GM19239 (cell line): Measurements from ENCODE around the gene NHERF2.

Experiments
- DNase-seq: peaks from one replicate; pipeline ENCODE4 v3.0.0; 2011; ENCODE audit warnings: low spot score; ENCODE audit not compliant: insufficient read length
- FAIRE-seq: peaks from 2 replicates; lab custom pipeline; 2011; peaks lifted over from hg19 to GRCh38; lab: Jason Lieb, UNC

NHERF2 gene

DNA sequence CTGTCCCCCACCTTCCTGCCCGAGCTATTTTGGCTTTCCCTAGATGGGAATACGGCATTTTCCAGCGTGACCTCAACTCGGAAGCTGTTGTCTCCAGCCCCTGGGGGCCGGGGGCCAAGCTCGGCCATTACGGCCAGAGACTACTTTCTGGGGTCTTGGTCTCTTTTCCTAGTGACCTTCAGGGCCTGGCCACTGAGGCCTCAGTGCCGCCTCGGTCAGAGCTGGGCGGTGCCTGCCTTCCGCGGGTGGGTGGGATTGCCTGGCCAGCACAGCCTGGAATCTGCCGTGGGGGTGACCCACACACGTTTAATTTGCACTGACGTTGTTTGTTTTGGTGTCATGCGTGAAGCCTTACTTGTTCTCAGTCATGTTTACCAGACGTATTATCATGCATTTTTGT, 50.3 kb downstream of the NHERF2 start:
- no peak for FAIRE-seq
- DNase-seq, result no peak

DNA sequence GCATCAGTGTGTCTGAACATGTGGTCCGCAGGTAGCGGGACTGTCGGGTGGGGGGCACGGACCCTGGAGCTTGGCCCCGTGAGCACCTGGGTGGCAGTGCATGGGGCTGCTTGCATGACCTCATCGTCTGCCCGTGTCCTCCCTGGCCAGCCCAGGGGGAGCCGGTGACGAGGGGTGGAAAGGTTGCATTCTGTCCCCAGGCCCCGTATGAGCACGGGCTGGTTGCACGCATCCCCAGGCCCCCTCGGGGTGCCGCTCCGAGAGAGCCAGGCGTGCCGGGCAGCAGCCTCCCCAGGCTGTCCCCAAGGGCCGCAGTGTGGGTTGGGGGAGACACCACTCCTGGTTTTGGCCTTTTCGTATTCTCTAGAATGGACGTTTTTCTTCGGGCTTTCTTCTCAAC, 51.0 kb downstream of the NHERF2 start:
- DNase-seq (no peak), FAIRE-seq (no peak)

DNA sequence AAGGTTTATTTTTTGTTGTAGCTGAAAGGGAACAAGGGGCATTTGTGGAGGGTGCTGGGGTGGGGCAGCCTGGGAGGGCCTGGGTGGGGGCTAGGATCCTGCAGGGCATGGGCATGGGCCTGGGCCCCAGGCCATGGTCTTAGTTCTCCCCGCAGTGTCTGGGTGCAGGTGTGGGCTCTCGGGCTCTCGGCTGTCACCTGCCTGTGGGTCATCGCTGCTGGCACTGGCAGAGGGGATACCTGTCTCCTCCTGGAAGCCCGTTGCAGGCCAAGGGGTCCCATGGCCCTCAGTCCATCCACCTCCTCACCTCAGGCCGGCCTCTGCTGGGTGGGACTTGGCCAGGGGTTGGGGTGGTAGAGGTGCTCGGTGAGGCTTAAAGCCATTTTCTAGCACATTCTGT, 51.4 kb downstream of the NHERF2 start:
- no peak for DNase-seq
- no peak for FAIRE-seq

DNA sequence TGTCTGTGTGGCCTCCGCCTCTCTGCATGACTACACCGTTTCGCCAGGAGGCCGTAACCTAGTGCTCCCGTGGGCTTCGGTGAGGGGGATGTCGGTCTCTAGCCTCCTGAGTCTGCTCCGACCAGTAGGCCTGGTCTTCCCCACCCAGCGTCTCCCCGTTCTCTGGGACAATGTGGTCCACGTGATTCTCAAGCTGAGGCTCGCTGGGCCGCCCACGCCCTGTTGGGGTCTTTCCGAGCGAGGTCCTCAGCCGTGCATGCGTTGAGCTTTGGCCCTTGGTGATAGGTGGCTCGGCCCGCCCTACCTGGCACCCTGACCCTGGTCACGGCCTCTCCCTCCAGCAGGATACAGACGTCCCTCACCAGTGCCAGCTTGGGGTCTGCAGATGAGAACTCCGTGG, 52.0 kb downstream of the NHERF2 start:
- no peak for DNase-seq
- no peak for FAIRE-seq

DNA sequence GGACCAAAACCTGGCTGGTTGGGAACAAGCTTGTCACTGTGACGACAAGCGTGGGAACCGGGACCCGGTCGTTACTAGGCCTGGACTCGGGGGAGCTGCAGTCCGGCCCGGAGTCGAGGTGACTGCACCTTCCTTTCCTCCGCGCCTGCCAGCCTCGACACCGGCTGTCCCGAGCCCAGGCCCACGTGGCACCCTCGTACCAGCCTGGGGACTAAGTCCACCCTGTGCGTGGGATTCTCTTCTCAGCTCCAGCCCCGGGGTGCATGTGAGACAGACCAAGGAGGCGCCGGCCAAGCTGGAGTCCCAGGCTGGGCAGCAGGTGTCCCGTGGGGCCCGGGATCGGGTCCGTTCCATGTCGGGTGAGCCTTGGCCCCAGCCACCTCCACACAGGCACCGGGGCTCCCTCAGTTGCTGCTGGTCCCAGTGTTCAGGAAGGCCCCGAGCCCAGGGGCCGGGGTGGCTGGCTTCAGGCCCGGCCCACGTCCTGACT, 52.7 kb downstream of the NHERF2 start:
- DNase-seq, result no peak
- no peak for FAIRE-seq

DNA sequence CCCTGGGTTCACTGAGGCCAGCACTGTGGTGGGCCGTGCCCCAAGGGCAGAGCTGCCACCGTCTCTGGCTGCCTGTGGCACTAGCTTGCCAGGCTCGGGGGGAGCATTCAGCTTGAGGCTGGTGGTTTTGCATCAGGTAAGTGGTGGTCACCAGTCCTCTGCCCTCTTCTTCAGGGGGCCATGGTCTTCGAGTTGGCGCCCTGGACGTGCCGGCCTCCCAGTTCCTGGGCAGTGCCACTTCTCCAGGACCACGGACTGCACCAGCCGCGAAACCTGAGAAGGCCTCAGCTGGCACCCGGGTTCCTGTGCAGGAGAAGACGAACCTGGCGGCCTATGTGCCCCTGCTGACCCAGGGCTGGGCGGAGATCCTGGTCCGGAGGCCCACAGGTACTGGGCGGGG, 53.3 kb downstream of the NHERF2 start:
- DNase-seq (no peak), FAIRE-seq (no peak)

DNA sequence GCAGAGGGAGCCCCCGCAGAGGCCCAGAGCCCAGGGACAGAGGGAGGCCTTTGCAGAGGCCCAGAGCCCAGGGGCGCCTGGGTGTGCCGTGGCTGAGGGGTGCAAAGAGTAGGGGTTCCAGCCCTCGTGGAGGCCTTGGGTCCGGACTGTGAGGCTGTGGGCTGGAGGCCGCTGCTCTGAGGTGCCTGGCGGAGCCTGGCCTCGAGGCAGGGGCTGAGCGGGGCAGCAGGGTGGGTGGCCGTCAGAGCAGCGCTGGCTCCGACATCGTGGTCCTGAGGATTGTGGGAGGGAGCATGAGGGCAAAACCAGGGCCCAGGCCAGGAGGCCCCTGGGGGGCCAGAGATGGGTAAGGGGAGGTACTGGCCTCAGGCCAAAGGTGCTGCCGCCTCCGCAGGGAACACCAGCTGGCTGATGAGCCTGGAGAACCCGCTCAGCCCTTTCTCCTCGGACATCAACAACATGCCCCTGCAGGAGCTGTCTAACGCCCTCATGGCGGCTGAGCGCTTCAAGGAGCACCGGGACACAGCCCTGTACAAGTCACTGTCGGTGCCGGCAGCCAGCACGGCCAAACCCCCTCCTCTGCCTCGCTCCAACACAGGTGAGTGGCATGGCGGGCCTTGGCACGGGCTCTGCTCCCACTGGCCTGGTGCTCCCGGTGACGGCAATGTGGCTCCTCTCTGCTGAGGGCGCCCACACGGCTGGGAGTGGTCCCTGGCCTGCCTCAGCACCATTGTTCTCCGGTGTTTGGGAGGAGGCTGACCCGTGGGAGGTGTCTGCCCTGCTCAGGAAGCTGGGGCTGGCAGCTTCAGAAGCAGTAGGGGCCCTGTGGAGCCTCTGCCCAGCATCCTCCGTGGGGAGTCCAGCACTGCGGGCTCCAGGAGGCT, 54.7 kb downstream of the NHERF2 start:
- DNase-seq, result no peak
- FAIRE-seq, result no peak

DNA sequence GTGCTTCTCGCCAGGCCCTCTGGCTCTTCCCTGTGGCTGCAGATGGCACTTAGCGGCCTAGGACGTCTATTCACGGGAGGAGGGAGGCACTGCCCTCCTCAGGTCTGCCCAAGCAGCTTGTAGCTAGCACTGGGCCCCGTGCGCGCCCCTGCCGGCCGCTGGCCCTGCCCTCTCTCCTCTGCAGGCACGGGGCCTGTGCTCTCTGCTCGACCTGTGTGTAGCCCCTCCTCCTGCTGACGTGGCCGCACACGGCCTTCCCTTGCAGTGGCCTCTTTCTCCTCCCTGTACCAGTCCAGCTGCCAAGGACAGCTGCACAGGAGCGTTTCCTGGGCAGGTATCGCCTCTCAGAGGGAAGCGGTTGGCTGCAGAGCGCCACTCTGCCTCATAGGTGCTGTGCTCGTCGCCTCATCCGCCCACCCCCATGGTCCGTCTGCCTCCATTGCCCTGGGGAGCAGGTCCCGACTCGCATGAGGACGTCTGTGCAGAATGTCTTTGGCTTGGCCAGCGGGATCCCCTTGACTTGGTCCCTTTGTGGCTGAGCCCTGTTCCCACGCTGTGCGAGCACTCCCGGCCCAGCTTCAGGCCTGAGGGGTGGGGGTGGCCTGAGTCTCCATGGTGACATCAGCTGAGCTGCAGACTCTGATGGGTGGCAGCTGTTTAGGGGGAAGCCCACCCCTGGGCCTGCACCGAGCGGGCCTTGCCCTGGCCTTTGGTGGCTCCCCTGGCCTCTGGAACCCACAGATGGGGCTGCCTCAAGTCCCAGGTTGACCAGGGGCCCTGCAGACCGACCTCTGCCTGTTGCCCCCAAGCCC, 55.7 kb downstream of the NHERF2 start:
- FAIRE-seq (no peak), DNase-seq (no peak)

DNA sequence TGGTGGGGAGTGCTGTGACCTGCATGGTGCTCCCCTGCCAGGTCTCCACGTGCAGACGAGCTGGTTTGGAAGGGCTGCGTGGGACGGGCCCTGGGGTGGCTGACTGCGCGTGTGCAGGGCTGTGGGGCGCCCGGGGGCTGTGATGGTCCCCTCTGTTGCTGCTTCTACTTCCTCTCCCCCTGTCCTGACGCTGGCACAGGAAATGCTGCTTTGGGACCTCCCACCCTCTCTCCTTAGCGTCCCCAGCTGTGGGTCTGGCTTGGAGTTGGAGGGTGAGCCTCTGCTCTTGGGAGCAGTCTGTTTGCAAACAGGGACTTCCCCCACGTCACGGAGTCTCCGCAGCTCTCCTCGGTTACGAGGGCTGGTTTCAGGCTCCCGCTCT, 56.3 kb downstream of the NHERF2 start:
- FAIRE-seq (no peak), DNase-seq (no peak)

DNA sequence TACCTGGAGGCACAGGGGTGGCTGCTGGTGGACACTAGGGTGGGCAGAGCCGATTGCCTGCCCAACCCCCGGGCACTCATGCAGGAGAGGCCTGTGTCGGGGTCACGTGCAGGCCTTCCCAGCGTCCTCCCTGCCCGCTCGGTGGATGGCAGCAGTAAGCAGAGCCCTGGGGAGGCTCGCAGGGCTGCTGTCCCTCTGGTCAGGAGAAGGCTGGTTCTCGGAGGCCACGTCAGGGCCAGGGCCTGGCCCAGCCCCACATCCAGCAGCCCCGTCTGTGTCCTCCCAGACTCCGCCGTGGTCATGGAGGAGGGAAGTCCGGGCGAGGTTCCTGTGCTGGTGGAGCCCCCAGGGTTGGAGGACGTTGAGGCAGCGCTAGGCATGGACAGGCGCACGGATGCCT, 56.7 kb downstream of the NHERF2 start:
- FAIRE-seq (no peak), DNase-seq (no peak)

DNA sequence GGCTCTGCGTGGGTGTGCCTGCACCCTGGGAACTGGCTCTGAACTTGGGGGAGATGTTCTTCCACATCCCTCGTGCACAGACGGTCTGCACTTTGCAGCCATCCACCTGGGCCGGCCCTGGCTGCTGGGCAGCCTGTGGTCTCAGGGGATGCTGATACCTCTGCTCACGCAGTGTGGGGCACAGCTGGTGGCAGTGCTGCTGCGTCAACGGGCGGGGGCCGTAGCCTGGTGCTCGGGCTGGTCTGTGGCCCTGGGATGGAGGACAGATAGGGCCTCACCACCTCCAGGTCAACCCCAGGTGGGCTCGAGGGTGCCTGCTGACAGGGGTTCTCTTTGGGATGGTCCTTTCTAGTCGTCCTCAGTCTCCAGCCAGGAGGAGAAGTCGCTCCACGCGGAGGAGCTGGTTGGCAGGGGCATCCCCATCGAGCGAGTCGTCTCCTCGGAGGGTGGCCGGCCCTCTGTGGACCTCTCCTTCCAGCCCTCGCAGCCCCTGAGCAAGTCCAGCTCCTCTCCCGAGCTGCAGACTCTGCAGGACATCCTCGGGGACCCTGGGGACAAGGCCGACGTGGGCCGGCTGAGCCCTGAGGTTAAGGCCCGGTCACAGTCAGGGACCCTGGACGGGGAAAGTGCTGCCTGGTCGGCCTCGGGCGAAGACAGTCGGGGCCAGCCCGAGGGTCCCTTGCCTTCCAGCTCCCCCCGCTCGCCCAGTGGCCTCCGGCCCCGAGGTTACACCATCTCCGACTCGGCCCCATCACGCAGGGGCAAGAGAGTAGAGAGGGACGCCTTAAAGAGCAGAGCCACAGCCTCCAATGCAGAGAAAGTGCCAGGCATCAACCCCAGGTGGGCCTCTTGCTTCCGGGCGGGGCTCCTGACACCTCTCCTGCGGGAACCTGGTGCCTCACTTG, 57.4 kb downstream of the NHERF2 start:
- no peak for FAIRE-seq
- DNase-seq, result no peak

DNA sequence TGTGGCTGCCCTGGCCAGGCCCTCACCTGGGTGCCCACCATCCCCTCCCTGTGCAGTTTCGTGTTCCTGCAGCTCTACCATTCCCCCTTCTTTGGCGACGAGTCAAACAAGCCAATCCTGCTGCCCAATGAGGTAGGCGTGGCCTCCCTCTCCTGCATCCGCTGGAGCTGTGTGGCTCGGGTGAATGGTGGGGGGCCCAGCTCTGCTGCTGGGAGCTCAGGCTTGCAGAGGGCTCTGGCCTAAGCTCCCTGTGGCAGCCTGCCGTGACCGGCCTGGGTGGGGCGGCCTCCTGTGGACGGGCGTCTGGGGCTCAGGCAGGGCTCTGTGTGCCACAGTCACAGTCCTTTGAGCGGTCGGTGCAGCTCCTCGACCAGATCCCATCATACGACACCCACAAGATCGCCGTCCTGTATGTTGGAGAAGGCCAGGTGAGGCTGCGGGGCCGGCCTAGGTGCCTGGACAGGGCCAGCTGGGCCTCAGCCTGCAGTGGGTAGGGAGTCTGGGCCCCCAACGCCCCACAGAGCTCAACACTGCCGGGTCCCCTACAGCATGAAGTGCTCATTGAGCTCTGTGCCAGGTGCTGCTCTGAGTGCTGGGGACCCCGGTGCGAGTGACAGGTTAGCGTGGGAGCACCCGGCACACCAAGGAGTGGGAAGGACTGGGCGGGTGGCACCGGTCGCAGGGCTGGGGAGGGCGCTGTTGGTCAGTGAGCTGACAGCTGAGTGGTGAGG, 58.4 kb downstream of the NHERF2 start:
- no peak for FAIRE-seq
- DNase-seq, result no peak

DNA sequence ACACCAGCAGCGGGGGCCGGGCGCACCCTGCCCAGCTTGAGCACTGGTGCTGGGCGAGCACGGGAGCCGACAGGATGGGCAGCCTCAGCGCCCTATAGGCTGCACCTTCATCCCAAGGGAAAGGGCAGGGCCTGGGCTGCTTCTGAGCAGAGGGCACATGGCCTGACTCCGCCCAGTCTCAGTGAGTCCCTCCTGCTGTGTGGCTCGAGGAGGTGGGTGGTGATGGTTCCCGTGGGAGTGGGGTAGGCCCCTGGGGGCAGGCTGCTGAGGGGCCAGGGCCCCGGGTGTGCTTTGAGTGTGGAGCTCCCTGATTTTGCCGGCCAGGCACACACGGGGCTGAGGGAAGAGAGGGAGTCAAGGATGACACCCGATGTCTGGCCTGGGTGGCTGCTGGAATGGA, 59.0 kb downstream of the NHERF2 start:
- DNase-seq, result no peak
- FAIRE-seq, result no peak

DNA sequence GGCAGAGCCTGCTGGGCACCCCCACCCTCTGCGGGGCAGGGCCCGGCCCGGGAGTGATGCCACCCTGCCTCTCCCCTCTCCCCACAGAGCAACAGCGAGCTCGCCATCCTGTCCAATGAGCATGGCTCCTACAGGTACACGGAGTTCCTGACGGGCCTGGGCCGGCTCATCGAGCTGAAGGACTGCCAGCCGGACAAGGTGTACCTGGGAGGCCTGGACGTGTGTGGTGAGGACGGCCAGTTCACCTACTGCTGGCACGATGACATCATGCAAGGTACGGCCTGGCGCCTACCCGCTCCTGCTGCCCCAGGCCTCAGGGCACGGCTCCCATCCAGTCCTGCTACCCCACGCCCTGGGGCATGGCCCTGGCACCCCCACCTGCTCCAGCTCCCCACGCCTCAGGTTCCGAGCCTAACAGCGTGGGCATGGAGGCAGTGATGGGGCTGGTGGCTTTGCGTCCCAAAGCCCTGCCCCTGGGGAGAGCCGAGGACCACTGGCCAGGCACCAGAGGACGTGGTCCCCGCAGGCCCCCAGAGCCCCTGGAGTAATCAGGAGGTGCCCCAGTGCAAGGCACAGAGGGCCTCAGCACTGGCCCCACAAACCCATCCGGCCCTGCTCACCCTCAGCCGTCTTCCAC, 59.5 kb downstream of the NHERF2 start:
- no peak for FAIRE-seq
- DNase-seq, result no peak

DNA sequence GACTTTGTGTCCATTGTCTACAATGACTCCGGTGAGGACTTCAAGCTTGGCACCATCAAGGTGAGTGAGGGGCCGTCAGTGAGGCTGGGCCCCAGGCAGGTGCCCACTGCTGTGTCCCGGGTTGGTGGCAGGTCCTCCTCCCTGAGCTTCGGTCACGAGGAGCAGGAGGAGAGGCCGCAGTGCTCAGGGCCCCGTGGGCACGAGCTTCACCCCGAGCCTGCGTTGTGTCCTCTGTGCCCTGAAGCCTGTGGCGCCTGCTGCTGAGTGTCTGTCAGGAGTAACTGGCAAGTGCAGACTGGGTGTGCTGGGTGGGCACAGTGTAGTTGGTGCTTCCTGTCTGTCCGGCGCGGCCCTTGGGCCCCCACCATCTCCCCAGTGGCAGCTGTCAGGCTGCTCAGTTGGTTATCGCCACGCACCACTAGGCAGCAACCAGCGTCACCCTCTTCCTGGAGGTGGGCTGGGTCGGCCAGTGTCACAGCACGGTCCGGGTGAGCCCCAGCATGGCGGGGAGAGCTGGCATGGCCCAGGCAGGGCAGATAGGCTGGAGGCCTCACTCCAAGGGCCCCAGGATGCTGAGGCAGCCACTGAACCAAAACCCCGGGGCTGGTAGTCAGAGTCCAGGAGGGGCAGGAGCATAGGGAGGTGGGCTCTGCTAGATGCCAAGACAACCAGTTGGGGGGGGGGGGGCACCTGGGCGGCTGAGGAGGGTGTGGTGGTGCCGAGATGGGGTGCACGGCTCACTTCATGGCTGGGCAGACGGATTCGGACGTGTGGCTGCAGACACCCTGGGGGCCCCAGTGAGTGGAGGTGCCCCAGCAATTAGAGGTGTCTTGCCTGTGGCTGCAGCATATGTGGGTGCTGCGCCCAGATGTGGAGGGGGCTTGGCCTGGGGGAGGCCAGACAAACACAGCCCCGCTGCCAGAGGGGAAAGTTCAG, 60.4 kb downstream of the NHERF2 start:
- DNase-seq (no peak), FAIRE-seq (no peak)

DNA sequence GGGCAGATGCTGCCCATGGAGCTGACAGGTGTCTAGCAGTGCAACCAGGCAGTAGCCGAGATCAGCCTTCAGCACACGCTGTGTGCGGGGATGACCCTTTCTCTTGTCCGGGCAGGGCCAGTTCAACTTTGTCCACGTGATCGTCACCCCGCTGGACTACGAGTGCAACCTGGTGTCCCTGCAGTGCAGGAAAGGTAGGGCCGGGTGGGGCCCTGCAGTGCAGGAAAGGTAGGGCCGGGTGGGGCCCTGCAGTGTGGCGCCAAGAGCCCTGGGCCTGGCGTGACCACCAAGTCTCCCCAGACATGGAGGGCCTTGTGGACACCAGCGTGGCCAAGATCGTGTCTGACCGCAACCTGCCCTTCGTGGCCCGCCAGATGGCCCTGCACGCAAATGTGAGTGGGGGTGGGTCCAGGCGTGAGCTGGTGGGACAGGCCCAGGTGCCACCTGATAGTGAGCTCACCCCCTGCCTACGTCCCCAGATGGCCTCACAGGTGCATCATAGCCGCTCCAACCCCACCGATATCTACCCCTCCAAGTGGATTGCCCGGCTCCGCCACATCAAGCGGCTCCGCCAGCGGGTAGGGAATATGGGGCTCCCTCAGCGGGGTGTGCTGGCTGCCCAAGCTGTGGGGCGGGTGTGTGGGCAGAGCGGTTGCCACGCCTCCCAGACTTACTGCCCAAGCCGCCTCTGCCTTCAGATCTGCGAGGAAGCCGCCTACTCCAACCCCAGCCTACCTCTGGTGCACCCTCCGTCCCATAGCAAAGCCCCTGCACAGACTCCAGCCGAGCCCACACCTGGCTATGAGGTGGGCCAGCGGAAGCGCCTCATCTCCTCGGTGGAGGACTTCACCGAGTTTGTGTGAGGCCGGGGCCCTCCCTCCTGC, 61.3 kb downstream of the NHERF2 start:
- DNase-seq (no peak), FAIRE-seq (no peak)
